Muscle of leg (tissue), 11 donors: ENCODE results near the gene ZNF221. TPM values are rescaled to one million over a fixed set of nuclear protein-coding genes. Genes with fewer than 3 reads are reported as not detected.

Experiments used
- DNase-seq: peaks from one replicate; pipeline ENCODE4 v3.0.0; 2013
- H3K27ac ChIP-seq: one replicate; pipeline ENCODE4 v1.5.1; 2013; ENCODE audit warnings: mild to moderate bottlenecking, low read length, control low read depth
- H3K27me3 ChIP-seq: one replicate; pipeline ENCODE4 v1.6.1; 2013; ENCODE audit warnings: low read length; ENCODE audit not compliant: control insufficient read depth, insufficient read depth
- H3K36me3 ChIP-seq: one replicate; pipeline ENCODE4 v1.6.1; 2013; ENCODE audit warnings: low read length; ENCODE audit not compliant: control insufficient read depth, insufficient read depth
- H3K4me1 ChIP-seq: one replicate; pipeline ENCODE4 v1.6.1; 2013; ENCODE audit warnings: low read length; ENCODE audit not compliant: control insufficient read depth, insufficient read depth
- H3K4me3 ChIP-seq: one replicate; pipeline ENCODE4 v1.5.1; 2013; ENCODE audit warnings: low read length, control low read depth
- H3K9me3 ChIP-seq: replicated peaks from 2 replicates; pipeline ENCODE4 v1.6.1; 2013; ENCODE audit warnings: low read depth, low read length; ENCODE audit not compliant: control insufficient read depth
- WGBS: methylation state at CpG from one replicate; pipeline ENCODE4 v1.1.5; 2013; ENCODE audit warnings: missing lambda C conversion rate; ENCODE audit not compliant: insufficient coverage; 5-methylcytosine and 5-hydroxymethylcytosine counted together
- polyA plus RNA-seq, 8 donors: library from polyadenylated mRNA; unstranded; fragments of 120-200 nt; gene quantifications; one replicate each; pipeline versions ENCODE4 v1.2.1 to v1.2.3, GENCODE V29; 2013; ENCODE audit warnings: inconsistent platforms in 1 of 8, low replicate concordance in 1 of 8; ENCODE audit not compliant: insufficient read length in 8 of 8, insufficient read depth in 1 of 8
- total RNA-seq: library from RNA; stranded (reverse); fragments of 120-200 nt; gene quantifications from one replicate; pipeline ENCODE4 v1.2.4, GENCODE V29; 2013

Gene ZNF221
- total and polyA plus RNA-seq, 9 donors: 0.93 to 7.6 (median 2.8) TPM

GRCh38 chr19:44002566-44003460, 51.8 kb downstream of the ZNF221 start, which contains the start of gene ZNF230:
ZNF230 (plus strand) TSS chr19:44002957; CDS start chr19:44007079, 4,122 bp downstream.
- Histone ChIP-seq H3K9me3 (peaks cover 16% of the 10 kb centered on the region), H3K27ac (peak within 1 kb of the TSS; percentile 77), H3K4me3 (peak within 1 kb of the TSS; percentile 67), H3K27me3 (no peaks in the 10 kb centered on the region), H3K36me3 (peaks cover 11% of the 10 kb centered on the region), H3K4me1 (peaks cover 9% of the 10 kb centered on the region)
- DNase-seq: peak; percentile 99
- 0% methylated on average over 37 of the region's 48 CpGs for WGBS

DNA sequence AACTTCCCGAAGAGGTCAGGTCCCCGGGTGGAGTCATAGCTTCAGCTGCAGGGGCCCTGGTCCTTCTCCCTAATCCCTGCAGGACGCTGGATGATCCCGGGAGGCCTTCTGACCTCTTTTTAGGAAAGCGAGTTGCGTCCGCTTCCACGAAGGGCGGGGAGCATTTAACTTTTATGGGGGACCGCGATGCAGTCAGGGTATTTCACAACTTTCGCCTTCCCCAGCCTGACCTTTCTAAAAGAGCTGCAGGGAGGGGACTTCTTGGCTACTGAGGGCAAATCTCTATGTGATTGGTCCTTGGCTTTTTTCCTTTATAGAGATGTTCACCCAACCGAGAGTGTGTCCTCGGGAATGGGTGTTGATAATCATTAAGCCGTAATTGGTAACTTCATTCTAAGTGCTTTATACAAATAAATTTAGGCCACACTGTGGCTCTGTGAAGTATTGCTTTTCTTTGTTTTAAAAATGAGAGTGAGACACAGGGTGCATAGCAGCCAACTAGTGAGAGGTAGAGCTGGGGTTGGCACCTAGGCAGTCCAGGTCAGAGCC, 52.5 kb downstream of the ZNF221 start:
- WGBS: 0% methylated on average over 4 of the region's 15 CpGs
- peaks cover 9% of the 10 kb centered on the region for H3K4me1 ChIP-seq
- H3K9me3 ChIP-seq: peaks cover 14% of the 10 kb centered on the region
- DNase-seq: no peak
- H3K27me3 ChIP-seq: no peaks in the 10 kb centered on the region
- peak overlapping the region; percentile 67 for H3K4me3 ChIP-seq
- peaks cover 16% of the 10 kb centered on the region for H3K36me3 ChIP-seq
- peak overlapping the region; percentile 22 for H3K27ac ChIP-seq

- H3K4me3 ChIP-seq: no peak overlapping the region
- peaks cover 37% of the 10 kb centered on the region for H3K9me3 ChIP-seq
- no peak for DNase-seq
- H3K4me1 ChIP-seq: peaks cover 9% of the 10 kb centered on the region
- WGBS: no CpG with 5 or more reads among the region's 1 CpG
- peaks cover 38% of the 10 kb centered on the region for H3K36me3 ChIP-seq
- H3K27me3 ChIP-seq: peaks cover 2% of the 10 kb centered on the region
- no peak overlapping the region for H3K27ac ChIP-seq
Measured at GRCh38 chr19:44005973-44006372, 54.9 kb downstream of the ZNF221 start.

GRCh38 chr19:44007473-44007872, 56.4 kb downstream of the ZNF221 start:
- peaks cover 40% of the 10 kb centered on the region for H3K36me3 ChIP-seq
- DNase-seq: no peak
- no peak overlapping the region for H3K27ac ChIP-seq
- H3K9me3 ChIP-seq: peaks cover 48% of the 10 kb centered on the region
- peaks cover 7% of the 10 kb centered on the region for H3K4me1 ChIP-seq
- H3K4me3 ChIP-seq: no peak overlapping the region
- 100% methylated on average over 2 of the region's 6 CpGs for WGBS
- peaks cover 2% of the 10 kb centered on the region for H3K27me3 ChIP-seq

GRCh38 chr19:44010468-44010867, 59.4 kb downstream of the ZNF221 start:
- WGBS: 100% methylated on average over 2 of the region's 5 CpGs
- H3K36me3 ChIP-seq: peaks cover 40% of the 10 kb centered on the region
- H3K4me1 ChIP-seq: no peaks in the 10 kb centered on the region
- no peak overlapping the region for H3K4me3 ChIP-seq
- peaks cover 2% of the 10 kb centered on the region for H3K27me3 ChIP-seq
- no peak overlapping the region for H3K27ac ChIP-seq
- no peak for DNase-seq
- peaks cover 46% of the 10 kb centered on the region for H3K9me3 ChIP-seq

Other genes with a start within 250 kb of the ZNF221 start
- not detected for gene IRGC, start 235.2 kb upstream of the ZNF221 start, total RNA-seq
- under 1 TPM in 2 of 8 donors, not detected in 6; 0.07 to 0.09 TPM for gene IRGC, start 235.2 kb upstream of the ZNF221 start, polyA plus RNA-seq
- gene SMG9, start 196.3 kb upstream of the ZNF221 start, total RNA-seq: 20.6 TPM
- 10 to 100 TPM; 30.1 to 47.6 (median 37.1) TPM for gene SMG9, start 196.3 kb upstream of the ZNF221 start, polyA plus RNA-seq
- 0.40 TPM for gene KCNN4, start 170.3 kb upstream of the ZNF221 start, total RNA-seq
- 1 to 10 TPM in 2 of 8 donors, under 1 TPM in 6; 0.23 to 1.2 (median 0.73) TPM for gene KCNN4, start 170.3 kb upstream of the ZNF221 start, polyA plus RNA-seq
- gene LYPD5, start 148.8 kb upstream of the ZNF221 start, total RNA-seq: 0.22 TPM
- gene LYPD5, start 148.8 kb upstream of the ZNF221 start, polyA plus RNA-seq: under 1 TPM; 0.22 to 0.83 (median 0.38) TPM
- gene ZNF283, start 123.9 kb upstream of the ZNF221 start, total RNA-seq: 16.8 TPM
- 10 to 100 TPM in 2 of 8 donors, 1 to 10 TPM in 6; 5.9 to 13.1 (median 8.8) TPM for gene ZNF283, start 123.9 kb upstream of the ZNF221 start, polyA plus RNA-seq
- 5.0 TPM for gene ZNF404, start 67.3 kb upstream of the ZNF221 start, total RNA-seq
- gene ZNF404, start 67.3 kb upstream of the ZNF221 start, polyA plus RNA-seq: 1 to 10 TPM; 5.5 to 9.4 (median 6.5) TPM
- gene ZNF45, start 15.9 kb upstream of the ZNF221 start, total RNA-seq: 18.1 TPM
- 10 to 100 TPM; 10.5 to 18.1 (median 12.9) TPM for gene ZNF45, start 15.9 kb upstream of the ZNF221 start, polyA plus RNA-seq
- 9.3 TPM for gene ZNF155, start 33.0 kb downstream of the ZNF221 start, total RNA-seq
- 1 to 10 TPM; 5.7 to 8.5 (median 6.8) TPM for gene ZNF155, start 33.0 kb downstream of the ZNF221 start, polyA plus RNA-seq
- 3.8 TPM for gene ZNF230, start 51.7 kb downstream of the ZNF221 start, total RNA-seq
- gene ZNF230, start 51.7 kb downstream of the ZNF221 start, polyA plus RNA-seq: 1 to 10 TPM; 2.3 to 3.3 (median 2.6) TPM
- 5.8 TPM for gene ZNF222, start 74.2 kb downstream of the ZNF221 start, total RNA-seq
- 1 to 10 TPM; 3.6 to 5.5 (median 4.3) TPM for gene ZNF222, start 74.2 kb downstream of the ZNF221 start, polyA plus RNA-seq
- 7.4 TPM for gene ZNF223, start 100.8 kb downstream of the ZNF221 start, total RNA-seq
- gene ZNF223, start 100.8 kb downstream of the ZNF221 start, polyA plus RNA-seq: 1 to 10 TPM; 3.6 to 5.1 (median 4.4) TPM
- gene ZNF284, start 120.9 kb downstream of the ZNF221 start, total RNA-seq: 3.4 TPM
- gene ZNF284, start 120.9 kb downstream of the ZNF221 start, polyA plus RNA-seq: 1 to 10 TPM; 1.9 to 3.2 (median 2.6) TPM
- gene ZNF224, start 143.1 kb downstream of the ZNF221 start, total RNA-seq: 18.8 TPM
- gene ZNF224, start 143.1 kb downstream of the ZNF221 start, polyA plus RNA-seq: 10 to 100 TPM; 10.6 to 21.4 (median 14.0) TPM
- 6.6 TPM for gene ZNF225, start 162.2 kb downstream of the ZNF221 start, total RNA-seq
- 1 to 10 TPM; 3.7 to 5.7 (median 4.8) TPM for gene ZNF225, start 162.2 kb downstream of the ZNF221 start, polyA plus RNA-seq
- 13.9 TPM for gene ZNF234, start 190.3 kb downstream of the ZNF221 start, total RNA-seq
- gene ZNF234, start 190.3 kb downstream of the ZNF221 start, polyA plus RNA-seq: 1 to 10 TPM; 6.9 to 9.7 (median 7.4) TPM
- gene ZNF226, start 213.9 kb downstream of the ZNF221 start, total RNA-seq: 20.9 TPM
- 10 to 100 TPM; 10.1 to 14.9 (median 12.1) TPM for gene ZNF226, start 213.9 kb downstream of the ZNF221 start, polyA plus RNA-seq